ENCODE data around the gene PTN. TPM values are rescaled to one million over a fixed set of nuclear protein-coding genes. Genes with fewer than 3 reads are reported as not detected.
"Not testable (repeated sequence)": the region's sequence is repeated elsewhere in the genome, so short reads cannot be mapped to it uniquely, and the experiment has no call there.

PTN gene
- total and polyA plus RNA-seq, 2 donors (not counting 1 experiment from before 2014, with no cell fraction given) = 30.2 to 115 TPM

- Histone ChIP-seq H3K27ac (ENCODE audit: insufficient read depth, low read length) (no peak overlapping the region), H3K4me2 (ENCODE audit: extremely low read depth, insufficient read depth, low read length) (no peak overlapping the region), H2AFZ (ENCODE audit: low read length) (no peak overlapping the region), H3K4me1 (ENCODE audit: control insufficient read depth, extremely low read depth, insufficient read depth, low read length) (no peaks in the 10 kb centered on the region), H3K9ac (ENCODE audit: insufficient read depth, low read length) (no peak overlapping the region), H4K20me1 (ENCODE audit: control insufficient read depth, extremely low read depth, insufficient read depth, low read length) (no peaks in the 10 kb centered on the region), H3K79me2 (ENCODE audit: control insufficient read depth, insufficient read depth, low read length) (no peaks in the 10 kb centered on the region), H3K27me3 (ENCODE audit: control insufficient read depth, insufficient read depth, low read length) (no peaks in the 10 kb centered on the region), H3K4me3 (replicated peaks in 1 of 4; ENCODE audit: control extremely low read depth in 1 of 4, insufficient read depth in 1 of 4, low read depth in 3 of 4, low read length in 4 of 4) (no peak overlapping the region), H3K36me3 (ENCODE audit: control insufficient read depth, insufficient read depth, low read length) (no peaks in the 10 kb centered on the region), H3K9me3 (ENCODE audit: control insufficient read depth, insufficient read depth, low read depth, low read length) (no peaks in the 10 kb centered on the region)
- TF ChIP-seq EZH2 (IDR thresholded peaks at IDR 0.05; ENCODE audit: low read length, missing control alignments) = no peak
- no peak for TF ChIP-seq CTCF (conservative IDR thresholded peaks at IDR 0.05 in 1 of 2, IDR thresholded peaks at IDR 0.05 in 1 of 2; ENCODE audit: low read depth in 1 of 2, low read length in 2 of 2)
- no peak for DNase-seq (ENCODE audit: low read depth in 2 of 2)
Observed at GRCh38 chr7:137241655-137242360, 101.7 kb downstream of the PTN start.

- H4K20me1 ChIP-seq (ENCODE audit: control insufficient read depth, extremely low read depth, insufficient read depth, low read length); H3K4me3 ChIP-seq (replicated peaks in 1 of 4; ENCODE audit: control extremely low read depth in 1 of 4, insufficient read depth in 1 of 4, low read depth in 3 of 4, low read length in 4 of 4); H3K9me3 ChIP-seq (ENCODE audit: control insufficient read depth, insufficient read depth, low read depth, low read length); H3K27ac ChIP-seq (ENCODE audit: insufficient read depth, low read length); DNase-seq (ENCODE audit: low read depth in 2 of 2); H3K79me2 ChIP-seq (ENCODE audit: control insufficient read depth, insufficient read depth, low read length); H3K9ac ChIP-seq (ENCODE audit: insufficient read depth, low read length); H3K36me3 ChIP-seq (ENCODE audit: control insufficient read depth, insufficient read depth, low read length); H2AFZ ChIP-seq (ENCODE audit: low read length); H3K27me3 ChIP-seq (ENCODE audit: control insufficient read depth, insufficient read depth, low read length); H3K4me1 ChIP-seq (ENCODE audit: control insufficient read depth, extremely low read depth, insufficient read depth, low read length); H3K4me2 ChIP-seq (ENCODE audit: extremely low read depth, insufficient read depth, low read length): not testable (repeated sequence)
Observed at GRCh38 chr7:137239186-137239585, 104.3 kb downstream of the PTN start.

- Histone ChIP-seq H3K27me3 (ENCODE audit: control insufficient read depth, insufficient read depth, low read length) (no peaks in the 10 kb centered on the region), H3K4me2 (ENCODE audit: extremely low read depth, insufficient read depth, low read length) (no peak overlapping the region), H3K9me3 (ENCODE audit: control insufficient read depth, insufficient read depth, low read depth, low read length) (no peaks in the 10 kb centered on the region), H3K36me3 (ENCODE audit: control insufficient read depth, insufficient read depth, low read length) (no peaks in the 10 kb centered on the region), H3K4me1 (ENCODE audit: control insufficient read depth, extremely low read depth, insufficient read depth, low read length) (no peaks in the 10 kb centered on the region), H3K79me2 (ENCODE audit: control insufficient read depth, insufficient read depth, low read length) (no peaks in the 10 kb centered on the region), H4K20me1 (ENCODE audit: control insufficient read depth, extremely low read depth, insufficient read depth, low read length) (no peaks in the 10 kb centered on the region), H3K9ac (ENCODE audit: insufficient read depth, low read length) (no peak overlapping the region), H3K27ac (ENCODE audit: insufficient read depth, low read length) (no peak overlapping the region), H3K4me3 (replicated peaks in 1 of 4; ENCODE audit: control extremely low read depth in 1 of 4, insufficient read depth in 1 of 4, low read depth in 3 of 4, low read length in 4 of 4) (no peak overlapping the region), H2AFZ (ENCODE audit: low read length) (no peak overlapping the region)
- no peak for DNase-seq (ENCODE audit: low read depth in 2 of 2)
- TF ChIP-seq CTCF (conservative IDR thresholded peaks at IDR 0.05 in 1 of 2, IDR thresholded peaks at IDR 0.05 in 1 of 2; ENCODE audit: low read depth in 1 of 2, low read length in 2 of 2) (no peak), EZH2 (IDR thresholded peaks at IDR 0.05; ENCODE audit: low read length, missing control alignments) (no peak)
Observed at GRCh38 chr7:137235434-137235833, 108.1 kb downstream of the PTN start.
